Upper lobe of right lung (tissue), 1 donor: ENCODE results near the gene UGT1A10. TPM values are rescaled to one million over a fixed set of nuclear protein-coding genes. Genes with fewer than 3 reads are reported as not detected.

Experiments used
- ATAC-seq: fragments of 200-7000 bp; cut with Tn5 transposase; one replicate; pipeline ENCODE4 v1.9.1; 2020; ENCODE audit warnings: mild to moderate bottlenecking, moderate library complexity
- DNase-seq: peaks from one replicate; pipeline ENCODE4 v3.0.0-alpha.2; 2020
- H3K27ac ChIP-seq: fragments of 200-600 bp; one replicate; pipeline ENCODE4 v1.8.0; 2022
- H3K27me3 ChIP-seq: fragments of 200-600 bp; one replicate; pipeline ENCODE4 v1.8.0; 2022; ENCODE audit warnings: mild to moderate bottlenecking
- H3K36me3 ChIP-seq: fragments of 200-600 bp; one replicate; pipeline ENCODE4 v1.8.0; 2022
- H3K4me1 ChIP-seq: fragments of 200-600 bp; one replicate; pipeline ENCODE4 v1.8.0; 2022
- H3K4me3 ChIP-seq: fragments of 200-600 bp; one replicate; pipeline ENCODE4 v1.8.0; 2022; ENCODE audit warnings: mild to moderate bottlenecking
- H3K9me3 ChIP-seq: fragments of 200-600 bp; one replicate; pipeline ENCODE4 v1.8.0; 2022
- intact Hi-C: fragments of 100-400 bp; cut with DNase I; formaldehyde crosslinking; loops from one replicate; pipeline ENCODE4 v1.11.0; 2022
- total RNA-seq: library from RNA; stranded (reverse); fragmentation: NEBNext Ultra II Directional; extraction: Animal tissue kit (Norgen Biotek cat#: 25700); gene quantifications from one replicate; pipeline ENCODE4 v1.2.1, GENCODE V29; 2021
- TF ChIP-seq, protein P1 (sequence below): fragments of 200-600 bp; IDR thresholded peaks from one replicate; pipeline ENCODE4 v1.8.0; 2022; ENCODE audit warnings: antibody characterized with exemption
- donor health status: DM: no; HTN: yes; CAD: no; lungs with severe emphysema.

UGT1A10 gene
- total RNA-seq, 1 donor from 2014 or later, result not detected

DNA sequence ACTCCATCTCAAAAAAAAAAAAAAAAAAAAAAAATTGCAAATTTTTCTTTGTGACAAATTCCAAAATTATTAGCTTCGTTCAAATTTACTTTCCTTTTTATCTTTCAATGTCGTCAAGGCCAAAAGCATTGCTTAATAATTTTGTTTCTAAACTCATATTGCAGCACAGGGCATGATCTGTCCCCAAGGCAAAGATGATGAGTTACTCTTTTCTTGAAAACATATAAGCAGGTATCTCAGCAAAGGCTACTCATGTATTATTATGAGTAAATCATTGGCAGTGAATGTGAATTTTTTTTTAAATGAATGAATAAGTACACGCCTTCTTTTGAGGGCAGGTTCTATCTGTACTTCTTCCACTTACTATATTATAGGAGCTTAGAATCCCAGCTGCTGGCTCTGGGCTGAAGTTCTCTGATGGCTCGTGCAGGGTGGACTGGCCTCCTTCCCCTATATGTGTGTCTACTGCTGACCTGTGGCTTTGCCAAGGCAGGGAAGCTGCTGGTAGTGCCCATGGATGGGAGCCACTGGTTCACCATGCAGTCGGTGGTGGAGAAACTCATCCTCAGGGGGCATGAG lies 45.4 kb downstream of the UGT1A10 start, which contains the start of gene UGT1A7:
TSS of gene UGT1A7 (plus strand) at position 381 of the 579 bp plus-strand sequence. CDS start at position 418, 37 bp downstream.
- Histone ChIP-seq H3K4me1 (no peaks in the 10 kb centered on the region), H3K27ac (no peak within 1 kb of the TSS), H3K4me3 (no peak within 1 kb of the TSS), H3K36me3 (no peaks in the 10 kb centered on the region), H3K9me3 (no peaks in the 10 kb centered on the region), H3K27me3 (no peaks in the 10 kb centered on the region)
- intact Hi-C loops, result no loop called here
- ATAC-seq, result no peak
- no peak for DNase-seq
- TF ChIP-seq, protein P1, sequence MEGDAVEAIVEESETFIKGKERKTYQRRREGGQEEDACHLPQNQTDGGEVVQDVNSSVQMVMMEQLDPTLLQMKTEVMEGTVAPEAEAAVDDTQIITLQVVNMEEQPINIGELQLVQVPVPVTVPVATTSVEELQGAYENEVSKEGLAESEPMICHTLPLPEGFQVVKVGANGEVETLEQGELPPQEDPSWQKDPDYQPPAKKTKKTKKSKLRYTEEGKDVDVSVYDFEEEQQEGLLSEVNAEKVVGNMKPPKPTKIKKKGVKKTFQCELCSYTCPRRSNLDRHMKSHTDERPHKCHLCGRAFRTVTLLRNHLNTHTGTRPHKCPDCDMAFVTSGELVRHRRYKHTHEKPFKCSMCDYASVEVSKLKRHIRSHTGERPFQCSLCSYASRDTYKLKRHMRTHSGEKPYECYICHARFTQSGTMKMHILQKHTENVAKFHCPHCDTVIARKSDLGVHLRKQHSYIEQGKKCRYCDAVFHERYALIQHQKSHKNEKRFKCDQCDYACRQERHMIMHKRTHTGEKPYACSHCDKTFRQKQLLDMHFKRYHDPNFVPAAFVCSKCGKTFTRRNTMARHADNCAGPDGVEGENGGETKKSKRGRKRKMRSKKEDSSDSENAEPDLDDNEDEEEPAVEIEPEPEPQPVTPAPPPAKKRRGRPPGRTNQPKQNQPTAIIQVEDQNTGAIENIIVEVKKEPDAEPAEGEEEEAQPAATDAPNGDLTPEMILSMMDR, result no peak

DNA sequence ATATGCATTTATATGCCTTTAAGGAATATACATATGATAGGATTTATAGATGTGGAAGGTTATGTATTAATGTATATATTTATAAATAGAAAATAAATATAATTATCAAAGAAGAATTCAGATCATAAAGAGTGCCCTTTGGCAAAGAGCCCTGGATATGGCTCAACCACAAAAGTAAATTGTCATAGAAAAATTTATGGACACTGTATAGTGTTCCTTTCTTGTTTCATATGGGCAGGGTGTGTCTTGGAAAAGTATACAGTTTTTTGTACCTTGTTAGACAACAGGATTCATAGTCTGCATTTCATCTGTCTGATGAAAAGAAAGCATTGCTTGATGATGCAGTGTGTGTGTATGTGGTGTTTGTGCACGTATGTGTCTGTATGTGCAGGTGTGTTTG lies 48.4 kb downstream of the UGT1A10 start:
- ATAC-seq, result no peak
- Histone ChIP-seq H3K36me3 (no peaks in the 10 kb centered on the region), H3K9me3 (no peaks in the 10 kb centered on the region), H3K4me3 (no peak overlapping the region), H3K27ac (no peak overlapping the region), H3K27me3 (no peaks in the 10 kb centered on the region), H3K4me1 (no peaks in the 10 kb centered on the region)
- TF ChIP-seq, protein P1, result no peak
- DNase-seq, result no peak
- intact Hi-C loops, result no loop called here

GRCh38 chr2:233686928-233687327 lies 50.7 kb downstream of the UGT1A10 start:
- no peaks in the 10 kb centered on the region for H3K27me3 ChIP-seq
- no peak for ATAC-seq
- no peaks in the 10 kb centered on the region for H3K36me3 ChIP-seq
- no peak overlapping the region for H3K27ac ChIP-seq
- H3K4me1 ChIP-seq, result no peaks in the 10 kb centered on the region
- intact Hi-C loops, result no loop called here
- no peak overlapping the region for H3K4me3 ChIP-seq
- no peak for DNase-seq
- no peaks in the 10 kb centered on the region for H3K9me3 ChIP-seq
- TF ChIP-seq, protein P1, result no peak

GRCh38 chr2:233688341-233688740 lies 52.1 kb downstream of the UGT1A10 start:
- H3K4me1 ChIP-seq, result no peaks in the 10 kb centered on the region
- TF ChIP-seq, protein P1, result no peak
- H3K4me3 ChIP-seq, result no peak overlapping the region
- no peaks in the 10 kb centered on the region for H3K36me3 ChIP-seq
- DNase-seq (no peak), ATAC-seq (no peak)
- intact Hi-C loops, result no loop called here
- no peaks in the 10 kb centered on the region for H3K27me3 ChIP-seq
- no peaks in the 10 kb centered on the region for H3K9me3 ChIP-seq
- H3K27ac ChIP-seq, result no peak overlapping the region

GRCh38 chr2:233689031-233689430 lies 52.8 kb downstream of the UGT1A10 start:
- TF ChIP-seq, protein P1, result no peak
- H3K27me3 ChIP-seq, result no peaks in the 10 kb centered on the region
- H3K4me1 ChIP-seq, result no peaks in the 10 kb centered on the region
- intact Hi-C loops, result no loop called here
- no peaks in the 10 kb centered on the region for H3K9me3 ChIP-seq
- H3K36me3 ChIP-seq, result no peaks in the 10 kb centered on the region
- H3K27ac ChIP-seq, result no peak overlapping the region
- ATAC-seq (no peak), DNase-seq (no peak)
- no peak overlapping the region for H3K4me3 ChIP-seq

DNA sequence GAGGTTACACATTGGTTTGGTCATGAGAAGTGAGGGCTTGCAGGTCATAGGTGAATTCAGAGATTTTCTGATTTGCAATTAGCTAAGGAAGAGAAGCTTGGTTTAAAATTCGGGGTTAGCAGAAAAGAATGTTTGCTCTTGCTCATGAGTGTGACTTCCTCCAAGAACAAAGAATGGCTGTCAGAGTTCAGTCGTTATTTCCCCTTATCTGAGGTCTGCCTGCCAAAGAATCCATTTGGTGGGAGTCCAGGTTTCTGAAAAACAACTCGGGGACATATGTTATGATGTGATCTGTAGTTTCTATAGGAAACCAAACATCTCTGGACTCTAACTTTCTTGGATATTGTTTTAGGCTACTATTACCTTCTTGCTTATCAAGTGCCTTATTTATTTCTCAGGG lies 53.3 kb downstream of the UGT1A10 start:
- DNase-seq, result no peak
- H3K4me3 ChIP-seq, result no peak overlapping the region
- ATAC-seq, result no peak
- no peak overlapping the region for H3K27ac ChIP-seq
- H3K4me1 ChIP-seq, result no peaks in the 10 kb centered on the region
- H3K36me3 ChIP-seq, result no peaks in the 10 kb centered on the region
- no peaks in the 10 kb centered on the region for H3K9me3 ChIP-seq
- TF ChIP-seq, protein P1, result no peak
- H3K27me3 ChIP-seq, result no peaks in the 10 kb centered on the region
- intact Hi-C loops, result no loop called here
